Measurements from ENCODE around the gene NOL8.

DNA sequence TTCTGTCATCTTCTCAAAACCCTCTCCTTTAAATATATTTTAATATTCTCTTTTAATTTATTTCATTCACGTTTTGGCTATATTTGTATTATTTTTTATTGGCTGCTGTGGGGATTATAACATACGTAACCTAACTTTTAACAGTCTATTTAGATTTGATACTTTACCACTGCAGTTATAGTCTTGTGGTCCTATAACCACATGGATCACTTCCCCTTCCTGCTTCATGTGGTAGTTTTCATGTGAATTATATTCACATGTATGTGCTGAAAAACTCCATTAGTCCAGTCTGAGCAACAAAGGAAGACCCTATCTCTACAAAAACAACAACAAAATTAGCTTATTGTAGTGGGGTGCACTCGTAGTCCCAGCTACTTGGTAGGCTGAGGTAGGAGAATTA lies 34.9 kb upstream of the NOL8 start:
- TF ChIP-seq, protein P1, sequence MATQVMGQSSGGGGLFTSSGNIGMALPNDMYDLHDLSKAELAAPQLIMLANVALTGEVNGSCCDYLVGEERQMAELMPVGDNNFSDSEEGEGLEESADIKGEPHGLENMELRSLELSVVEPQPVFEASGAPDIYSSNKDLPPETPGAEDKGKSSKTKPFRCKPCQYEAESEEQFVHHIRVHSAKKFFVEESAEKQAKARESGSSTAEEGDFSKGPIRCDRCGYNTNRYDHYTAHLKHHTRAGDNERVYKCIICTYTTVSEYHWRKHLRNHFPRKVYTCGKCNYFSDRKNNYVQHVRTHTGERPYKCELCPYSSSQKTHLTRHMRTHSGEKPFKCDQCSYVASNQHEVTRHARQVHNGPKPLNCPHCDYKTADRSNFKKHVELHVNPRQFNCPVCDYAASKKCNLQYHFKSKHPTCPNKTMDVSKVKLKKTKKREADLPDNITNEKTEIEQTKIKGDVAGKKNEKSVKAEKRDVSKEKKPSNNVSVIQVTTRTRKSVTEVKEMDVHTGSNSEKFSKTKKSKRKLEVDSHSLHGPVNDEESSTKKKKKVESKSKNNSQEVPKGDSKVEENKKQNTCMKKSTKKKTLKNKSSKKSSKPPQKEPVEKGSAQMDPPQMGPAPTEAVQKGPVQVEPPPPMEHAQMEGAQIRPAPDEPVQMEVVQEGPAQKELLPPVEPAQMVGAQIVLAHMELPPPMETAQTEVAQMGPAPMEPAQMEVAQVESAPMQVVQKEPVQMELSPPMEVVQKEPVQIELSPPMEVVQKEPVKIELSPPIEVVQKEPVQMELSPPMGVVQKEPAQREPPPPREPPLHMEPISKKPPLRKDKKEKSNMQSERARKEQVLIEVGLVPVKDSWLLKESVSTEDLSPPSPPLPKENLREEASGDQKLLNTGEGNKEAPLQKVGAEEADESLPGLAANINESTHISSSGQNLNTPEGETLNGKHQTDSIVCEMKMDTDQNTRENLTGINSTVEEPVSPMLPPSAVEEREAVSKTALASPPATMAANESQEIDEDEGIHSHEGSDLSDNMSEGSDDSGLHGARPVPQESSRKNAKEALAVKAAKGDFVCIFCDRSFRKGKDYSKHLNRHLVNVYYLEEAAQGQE (IDR thresholded peaks at IDR 0.05; ENCODE audit: insufficient read depth in 1 of 2, low read depth in 2 of 2, low read length in 2 of 2) = no peak
- TF ChIP-seq POLR2AphosphoS5 (IDR thresholded peaks at IDR 0.05; ENCODE audit: low read depth, low read length) (no peak), TAF1 (IDR thresholded peaks at IDR 0.05; ENCODE audit: borderline replicate concordance, insufficient read depth, low read length) (no peak), SIN3A (IDR thresholded peaks at IDR 0.05; ENCODE audit: borderline replicate concordance, insufficient read depth, low read length) (no peak), FOXP2 (optimal IDR thresholded peaks at IDR 0.05; ENCODE audit: borderline replicate concordance, extremely low read depth, extremely low read length, insufficient read depth) (no peak)
